Measurements from ENCODE around the gene FAM107B.

DNA sequence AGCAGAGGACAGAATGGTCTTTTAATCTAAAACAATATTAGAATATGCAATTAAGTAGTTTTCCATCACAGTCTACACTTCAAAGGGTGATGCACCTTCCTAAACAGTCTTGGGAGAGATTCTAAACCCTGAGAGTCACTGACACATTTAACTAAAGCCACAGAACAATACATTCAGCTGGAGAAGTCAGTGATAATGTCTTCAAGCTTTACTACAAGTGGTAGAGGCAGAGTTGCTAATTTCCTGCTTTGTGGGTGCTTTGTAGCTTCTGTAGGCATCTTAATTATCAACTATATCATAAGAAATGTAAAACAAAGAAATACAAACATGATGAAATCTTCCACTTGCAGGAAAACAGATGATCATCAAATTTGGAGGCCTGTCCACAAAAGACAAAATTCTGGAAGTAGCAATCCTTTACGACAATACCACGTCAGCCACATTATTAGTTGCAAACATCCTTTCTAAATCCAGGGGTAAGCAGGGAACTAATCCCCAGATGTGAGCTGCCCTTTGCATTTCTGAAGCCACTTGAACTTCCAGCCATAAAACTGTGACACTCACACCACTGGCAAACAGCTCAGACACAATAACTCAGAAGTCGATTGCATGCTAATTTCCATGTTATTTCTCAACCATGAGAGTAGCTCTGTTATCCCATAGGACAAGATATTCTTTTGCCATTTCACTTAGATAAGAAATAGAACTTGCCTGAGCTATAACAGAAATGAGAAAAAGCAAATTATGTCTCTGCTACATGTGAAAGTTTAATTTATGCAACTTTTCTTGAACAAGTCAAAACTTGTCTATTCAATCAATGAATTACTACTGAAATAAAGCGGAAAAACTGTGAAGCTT, 212.2 kb downstream of the FAM107B start:
- TF ChIP-seq, protein P1, sequence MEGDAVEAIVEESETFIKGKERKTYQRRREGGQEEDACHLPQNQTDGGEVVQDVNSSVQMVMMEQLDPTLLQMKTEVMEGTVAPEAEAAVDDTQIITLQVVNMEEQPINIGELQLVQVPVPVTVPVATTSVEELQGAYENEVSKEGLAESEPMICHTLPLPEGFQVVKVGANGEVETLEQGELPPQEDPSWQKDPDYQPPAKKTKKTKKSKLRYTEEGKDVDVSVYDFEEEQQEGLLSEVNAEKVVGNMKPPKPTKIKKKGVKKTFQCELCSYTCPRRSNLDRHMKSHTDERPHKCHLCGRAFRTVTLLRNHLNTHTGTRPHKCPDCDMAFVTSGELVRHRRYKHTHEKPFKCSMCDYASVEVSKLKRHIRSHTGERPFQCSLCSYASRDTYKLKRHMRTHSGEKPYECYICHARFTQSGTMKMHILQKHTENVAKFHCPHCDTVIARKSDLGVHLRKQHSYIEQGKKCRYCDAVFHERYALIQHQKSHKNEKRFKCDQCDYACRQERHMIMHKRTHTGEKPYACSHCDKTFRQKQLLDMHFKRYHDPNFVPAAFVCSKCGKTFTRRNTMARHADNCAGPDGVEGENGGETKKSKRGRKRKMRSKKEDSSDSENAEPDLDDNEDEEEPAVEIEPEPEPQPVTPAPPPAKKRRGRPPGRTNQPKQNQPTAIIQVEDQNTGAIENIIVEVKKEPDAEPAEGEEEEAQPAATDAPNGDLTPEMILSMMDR (IDR thresholded peaks at IDR 0.05 in 2 of 3, conservative IDR thresholded peaks at IDR 0.05 in 1 of 3; ENCODE audit: borderline replicate concordance in 1 of 3, insufficient read depth in 1 of 3, low read depth in 2 of 3, low read length in 2 of 3), result no peak
- no peak for TF ChIP-seq ZFX (IDR thresholded peaks at IDR 0.05)
- no peak for TF ChIP-seq RAD21 (IDR thresholded peaks at IDR 0.05; ENCODE audit: low read depth)
- TF ChIP-seq SIN3A (IDR thresholded peaks at IDR 0.05; ENCODE audit: low read depth), result no peak
